Measurements from ENCODE around the gene DLG2.

The DLG2 gene

GRCh38 chr11:83680321-83680720 lies 1946.8 kb downstream of the DLG2 start:
- no peaks in the 10 kb centered on the region for H3K36me3 ChIP-seq (ENCODE audit: insufficient read depth, low read length)
- H3K27ac ChIP-seq (ENCODE audit: low read depth, low read length), result no peak overlapping the region
- no peaks in the 10 kb centered on the region for H3K27me3 ChIP-seq (ENCODE audit: control insufficient read depth in 1 of 2, insufficient read depth in 2 of 2, low read length in 2 of 2)
- H3K9me3 ChIP-seq (ENCODE audit: low read length), result no peaks in the 10 kb centered on the region
- no peak overlapping the region for H3K4me3 ChIP-seq (ENCODE audit: low read depth in 1 of 2, low read length in 2 of 2)
- no peak overlapping the region for H3K9ac ChIP-seq (ENCODE audit: low read length)
- H3K4me1 ChIP-seq (ENCODE audit: insufficient read depth, low read length), result no peaks in the 10 kb centered on the region

- Histone ChIP-seq H3K4me3 (ENCODE audit: low read depth in 1 of 2, low read length in 2 of 2) (no peak overlapping the region), H3K9ac (ENCODE audit: low read length) (no peak overlapping the region), H3K27me3 (ENCODE audit: control insufficient read depth in 1 of 2, insufficient read depth in 2 of 2, low read length in 2 of 2) (no peaks in the 10 kb centered on the region), H3K27ac (ENCODE audit: low read depth, low read length) (no peak overlapping the region), H3K36me3 (ENCODE audit: insufficient read depth, low read length) (no peaks in the 10 kb centered on the region), H3K9me3 (ENCODE audit: low read length) (no peaks in the 10 kb centered on the region), H3K4me1 (ENCODE audit: insufficient read depth, low read length) (no peaks in the 10 kb centered on the region)
These were observed 1948.1 kb downstream of the DLG2 start for GRCh38 chr11:83678831-83679584.

- H3K4me1 ChIP-seq (ENCODE audit: insufficient read depth, low read length), result no peaks in the 10 kb centered on the region
- no peaks in the 10 kb centered on the region for H3K36me3 ChIP-seq (ENCODE audit: insufficient read depth, low read length)
- H3K27me3 ChIP-seq (ENCODE audit: control insufficient read depth in 1 of 2, insufficient read depth in 2 of 2, low read length in 2 of 2), result no peaks in the 10 kb centered on the region
- no peaks in the 10 kb centered on the region for H3K9me3 ChIP-seq (ENCODE audit: low read length)
- H3K9ac ChIP-seq (ENCODE audit: low read length), result no peak overlapping the region
- H3K27ac ChIP-seq (ENCODE audit: low read depth, low read length), result no peak overlapping the region
- H3K4me3 ChIP-seq (ENCODE audit: low read depth in 1 of 2, low read length in 2 of 2), result no peak overlapping the region
These were observed 1949.4 kb downstream of the DLG2 start for GRCh38 chr11:83677730-83678129.

GRCh38 chr11:83676056-83676601 lies 1951.0 kb downstream of the DLG2 start:
- no peaks in the 10 kb centered on the region for H3K27me3 ChIP-seq (ENCODE audit: control insufficient read depth in 1 of 2, insufficient read depth in 2 of 2, low read length in 2 of 2)
- H3K4me1 ChIP-seq (ENCODE audit: insufficient read depth, low read length), result no peaks in the 10 kb centered on the region
- H3K4me3 ChIP-seq (ENCODE audit: low read depth in 1 of 2, low read length in 2 of 2), result no peak overlapping the region
- no peak overlapping the region for H3K9ac ChIP-seq (ENCODE audit: low read length)
- H3K27ac ChIP-seq (ENCODE audit: low read depth, low read length), result no peak overlapping the region
- no peaks in the 10 kb centered on the region for H3K36me3 ChIP-seq (ENCODE audit: insufficient read depth, low read length)
- H3K9me3 ChIP-seq (ENCODE audit: low read length), result no peaks in the 10 kb centered on the region

GRCh38 chr11:83674102-83674896 lies 1952.8 kb downstream of the DLG2 start:
- no peaks in the 10 kb centered on the region for H3K36me3 ChIP-seq (ENCODE audit: insufficient read depth, low read length)
- no peaks in the 10 kb centered on the region for H3K9me3 ChIP-seq (ENCODE audit: low read length)
- H3K27me3 ChIP-seq (ENCODE audit: control insufficient read depth in 1 of 2, insufficient read depth in 2 of 2, low read length in 2 of 2), result no peaks in the 10 kb centered on the region
- no peak overlapping the region for H3K4me3 ChIP-seq (ENCODE audit: low read depth in 1 of 2, low read length in 2 of 2)
- H3K27ac ChIP-seq (ENCODE audit: low read depth, low read length), result no peak overlapping the region
- H3K9ac ChIP-seq (ENCODE audit: low read length), result no peak overlapping the region
- H3K4me1 ChIP-seq (ENCODE audit: insufficient read depth, low read length), result no peaks in the 10 kb centered on the region

- Histone ChIP-seq H3K27ac (ENCODE audit: low read depth, low read length) (no peak overlapping the region), H3K27me3 (ENCODE audit: control insufficient read depth in 1 of 2, insufficient read depth in 2 of 2, low read length in 2 of 2) (no peaks in the 10 kb centered on the region), H3K9ac (ENCODE audit: low read length) (no peak overlapping the region), H3K4me1 (ENCODE audit: insufficient read depth, low read length) (no peaks in the 10 kb centered on the region), H3K4me3 (ENCODE audit: low read depth in 1 of 2, low read length in 2 of 2) (no peak overlapping the region), H3K36me3 (ENCODE audit: insufficient read depth, low read length) (no peaks in the 10 kb centered on the region), H3K9me3 (ENCODE audit: low read length) (no peaks in the 10 kb centered on the region)
These were observed 1955.9 kb downstream of the DLG2 start for GRCh38 chr11:83671289-83671688.

GRCh38 chr11:83666149-83666548 lies 1961.0 kb downstream of the DLG2 start:
- Histone ChIP-seq H3K27ac (ENCODE audit: low read depth, low read length) (no peak overlapping the region), H3K36me3 (ENCODE audit: insufficient read depth, low read length) (no peaks in the 10 kb centered on the region), H3K9me3 (ENCODE audit: low read length) (no peaks in the 10 kb centered on the region), H3K9ac (ENCODE audit: low read length) (no peak overlapping the region), H3K27me3 (ENCODE audit: control insufficient read depth in 1 of 2, insufficient read depth in 2 of 2, low read length in 2 of 2) (no peaks in the 10 kb centered on the region), H3K4me3 (ENCODE audit: low read depth in 1 of 2, low read length in 2 of 2) (no peak overlapping the region), H3K4me1 (ENCODE audit: insufficient read depth, low read length) (no peaks in the 10 kb centered on the region)

- Histone ChIP-seq H3K9ac (ENCODE audit: low read length) (no peak overlapping the region), H3K27me3 (ENCODE audit: control insufficient read depth in 1 of 2, insufficient read depth in 2 of 2, low read length in 2 of 2) (no peaks in the 10 kb centered on the region), H3K27ac (ENCODE audit: low read depth, low read length) (no peak overlapping the region), H3K36me3 (ENCODE audit: insufficient read depth, low read length) (no peaks in the 10 kb centered on the region), H3K4me3 (ENCODE audit: low read depth in 1 of 2, low read length in 2 of 2) (no peak overlapping the region), H3K9me3 (ENCODE audit: low read length) (no peaks in the 10 kb centered on the region), H3K4me1 (ENCODE audit: insufficient read depth, low read length) (no peaks in the 10 kb centered on the region)
These were observed 1963.2 kb downstream of the DLG2 start for GRCh38 chr11:83663988-83664387.

- H3K27me3 ChIP-seq (ENCODE audit: control insufficient read depth in 1 of 2, insufficient read depth in 2 of 2, low read length in 2 of 2), result no peaks in the 10 kb centered on the region
- H3K4me1 ChIP-seq (ENCODE audit: insufficient read depth, low read length), result no peaks in the 10 kb centered on the region
- H3K4me3 ChIP-seq (ENCODE audit: low read depth in 1 of 2, low read length in 2 of 2), result no peak overlapping the region
- H3K27ac ChIP-seq (ENCODE audit: low read depth, low read length), result no peak overlapping the region
- no peaks in the 10 kb centered on the region for H3K36me3 ChIP-seq (ENCODE audit: insufficient read depth, low read length)
- H3K9ac ChIP-seq (ENCODE audit: low read length), result no peak overlapping the region
- no peaks in the 10 kb centered on the region for H3K9me3 ChIP-seq (ENCODE audit: low read length)
These were observed 1963.7 kb downstream of the DLG2 start for GRCh38 chr11:83663446-83663845.

- H3K4me3 ChIP-seq (ENCODE audit: low read depth in 1 of 2, low read length in 2 of 2), result no peak overlapping the region
- H3K27ac ChIP-seq (ENCODE audit: low read depth, low read length), result no peak overlapping the region
- no peaks in the 10 kb centered on the region for H3K9me3 ChIP-seq (ENCODE audit: low read length)
- H3K36me3 ChIP-seq (ENCODE audit: insufficient read depth, low read length), result no peaks in the 10 kb centered on the region
- H3K27me3 ChIP-seq (ENCODE audit: control insufficient read depth in 1 of 2, insufficient read depth in 2 of 2, low read length in 2 of 2), result no peaks in the 10 kb centered on the region
- no peaks in the 10 kb centered on the region for H3K4me1 ChIP-seq (ENCODE audit: insufficient read depth, low read length)
- H3K9ac ChIP-seq (ENCODE audit: low read length), result no peak overlapping the region
These were observed 1964.7 kb downstream of the DLG2 start for GRCh38 chr11:83662494-83662893.

GRCh38 chr11:83661491-83662350 lies 1965.4 kb downstream of the DLG2 start:
- H3K36me3 ChIP-seq (ENCODE audit: insufficient read depth, low read length), result no peaks in the 10 kb centered on the region
- H3K27ac ChIP-seq (ENCODE audit: low read depth, low read length), result no peak overlapping the region
- no peaks in the 10 kb centered on the region for H3K9me3 ChIP-seq (ENCODE audit: low read length)
- H3K4me3 ChIP-seq (ENCODE audit: low read depth in 1 of 2, low read length in 2 of 2), result no peak overlapping the region
- no peaks in the 10 kb centered on the region for H3K4me1 ChIP-seq (ENCODE audit: insufficient read depth, low read length)
- no peaks in the 10 kb centered on the region for H3K27me3 ChIP-seq (ENCODE audit: control insufficient read depth in 1 of 2, insufficient read depth in 2 of 2, low read length in 2 of 2)
- H3K9ac ChIP-seq (ENCODE audit: low read length), result no peak overlapping the region
